ENCODE measurements around the gene CDH23. TPM values are rescaled to one million over a fixed set of nuclear protein-coding genes. Genes with fewer than 3 reads are reported as not detected.
A peak's percentile ranks its signal among the peaks of the same experiment; 100 is the strongest.

The CDH23 gene
- total and polyA plus RNA-seq, 9 of the 15 experiments (the other 6 are each of a cell fraction or from before 2014, with no cell fraction given): 0.18 to 1.2 (median 0.47) TPM

- no peak overlapping the region for H3K4me3 ChIP-seq
- ChIA-PET POLR2A (interaction anchor here (0.6 to 0.9 kb wide), 2 partner anchors 21 to 1128 kb away, joined by 3 to 4 read pairs; no protein-coding TSS in a partner anchor), CTCF (ENCODE audit: low intra/inter-chr PET ratio) (no interaction called here)
- intact Hi-C loops (cut with micrococcal nuclease): no loop called here
- ATAC-seq: no peak; the same call in 2 of the 3 replicates
- H3K4me1 ChIP-seq (replicated peaks in 1 of 2; ENCODE audit: control insufficient read depth in 2 of 2, insufficient read depth in 2 of 2, low read length in 2 of 2): peaks cover 13 to 22% of the 10 kb centered on the region in 2 experiments; a peak in 4 of 5 replicates
- H4K20me1 ChIP-seq (replicated peaks; ENCODE audit: control insufficient read depth, insufficient read depth, low read length): 0 out of 2 replicates have a peak, but pooled peaks cover 4% of the 10 kb centered on the region
- WGBS (ENCODE audit: insufficient coverage, low coverage, missing lambda C conversion rate): 12% methylated on average over 10 of the region's 10 CpGs
- TF ChIP-seq, protein P1, sequence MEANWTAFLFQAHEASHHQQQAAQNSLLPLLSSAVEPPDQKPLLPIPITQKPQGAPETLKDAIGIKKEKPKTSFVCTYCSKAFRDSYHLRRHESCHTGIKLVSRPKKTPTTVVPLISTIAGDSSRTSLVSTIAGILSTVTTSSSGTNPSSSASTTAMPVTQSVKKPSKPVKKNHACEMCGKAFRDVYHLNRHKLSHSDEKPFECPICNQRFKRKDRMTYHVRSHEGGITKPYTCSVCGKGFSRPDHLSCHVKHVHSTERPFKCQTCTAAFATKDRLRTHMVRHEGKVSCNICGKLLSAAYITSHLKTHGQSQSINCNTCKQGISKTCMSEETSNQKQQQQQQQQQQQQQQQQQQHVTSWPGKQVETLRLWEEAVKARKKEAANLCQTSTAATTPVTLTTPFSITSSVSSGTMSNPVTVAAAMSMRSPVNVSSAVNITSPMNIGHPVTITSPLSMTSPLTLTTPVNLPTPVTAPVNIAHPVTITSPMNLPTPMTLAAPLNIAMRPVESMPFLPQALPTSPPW (CRISPR knock-in tag; IDR thresholded peaks at IDR 0.05): no peak
- TF ChIP-seq CEBPG (CRISPR knock-in tag; IDR thresholded peaks at IDR 0.05): peak; percentile 49
- no peak for TF ChIP-seq CEBPG (tag; conservative IDR thresholded peaks at IDR 0.05 in 1 of 2, IDR thresholded peaks at IDR 0.05 in 1 of 2)
- in situ Hi-C loops (cut with MboI): no loop called here
- H3K9me1 ChIP-seq (ENCODE audit: control insufficient read depth, insufficient read depth, low read length): no peaks in the 10 kb centered on the region
- BruUV-seq (replicated peaks): no TSS peak
- no peak overlapping the region for H2AFZ ChIP-seq (ENCODE audit: low read depth, low read length)
- peaks cover 19 to 55% of the 10 kb centered on the region in 2 experiments for H3K27me3 ChIP-seq (ENCODE audit: control insufficient read depth in 2 of 2, insufficient read depth in 2 of 2, low read length in 2 of 2)
- no peak for FAIRE-seq
- no peak overlapping the region for H3K9ac ChIP-seq (ENCODE audit: insufficient read depth in 1 of 2, low read depth in 2 of 2, low read length in 2 of 2)
- no peaks in the 10 kb centered on the region for H3K79me2 ChIP-seq (ENCODE audit: control insufficient read depth, insufficient read depth, low read length)
- no peak overlapping the region for H3K4me2 ChIP-seq (ENCODE audit: insufficient read depth, low read length)
- no peaks in the 10 kb centered on the region for H3K9me3 ChIP-seq (replicated peaks; ENCODE audit: control insufficient read depth, insufficient read depth, low read depth, low read length)
- DNase-seq (ENCODE audit: extremely low read depth in 1 of 4, low spot score in 3 of 4): no peak
- H3K27ac ChIP-seq (ENCODE audit: extremely low read depth, low read depth, low read length): no peak overlapping the region
- no peaks in the 10 kb centered on the region for H3K36me3 ChIP-seq (ENCODE audit: control insufficient read depth, insufficient read depth, low read length)
These were observed 148.3 kb downstream of the CDH23 start for GRCh38 chr10:71545001-71545400.

DNA sequence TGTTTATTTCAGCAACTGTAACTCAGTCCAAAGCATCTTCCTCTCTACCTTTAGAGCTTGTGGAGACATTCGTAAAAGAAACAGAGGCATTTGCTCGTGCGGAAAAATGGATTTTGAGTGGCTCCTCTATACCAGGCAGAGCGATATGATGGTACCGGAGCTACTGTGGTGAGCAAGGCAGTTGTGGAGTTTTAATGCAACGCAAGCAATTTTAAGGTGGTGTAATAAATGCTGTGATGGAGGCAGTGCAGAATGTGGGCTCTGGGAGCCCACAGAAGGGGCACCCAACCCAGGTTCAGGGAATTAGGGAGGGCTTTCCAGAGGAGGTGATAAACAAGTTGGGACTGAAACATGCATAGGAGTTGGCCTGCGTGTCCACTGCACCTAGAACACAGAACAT, 149.5 kb downstream of the CDH23 start:
- CTCF ChIA-PET (ENCODE audit: low intra/inter-chr PET ratio): no interaction called here
- Histone ChIP-seq H3K27ac (ENCODE audit: extremely low read depth, low read depth, low read length) (no peak overlapping the region), H3K9ac (ENCODE audit: insufficient read depth in 1 of 2, low read depth in 2 of 2, low read length in 2 of 2) (no peak overlapping the region), H4K20me1 (replicated peaks; ENCODE audit: control insufficient read depth, insufficient read depth, low read length) (0 out of 2 replicates have a peak, but pooled peaks cover 4% of the 10 kb centered on the region), H3K9me3 (replicated peaks; ENCODE audit: control insufficient read depth, insufficient read depth, low read depth, low read length) (no peaks in the 10 kb centered on the region), H3K4me1 (replicated peaks in 1 of 2; ENCODE audit: control insufficient read depth in 2 of 2, insufficient read depth in 2 of 2, low read length in 2 of 2) (peaks cover 13 to 18% of the 10 kb centered on the region in 2 experiments; a peak in 4 of 5 replicates), H3K27me3 (ENCODE audit: control insufficient read depth in 2 of 2, insufficient read depth in 2 of 2, low read length in 2 of 2) (peaks cover 18 to 43% of the 10 kb centered on the region in 2 experiments), H3K9me1 (ENCODE audit: control insufficient read depth, insufficient read depth, low read length) (no peaks in the 10 kb centered on the region), H3K4me2 (ENCODE audit: insufficient read depth, low read length) (no peak overlapping the region), H3K36me3 (ENCODE audit: control insufficient read depth, insufficient read depth, low read length) (no peaks in the 10 kb centered on the region), H3K79me2 (ENCODE audit: control insufficient read depth, insufficient read depth, low read length) (no peaks in the 10 kb centered on the region), H3K4me3 (no peak overlapping the region), H2AFZ (ENCODE audit: low read depth, low read length) (no peak overlapping the region)
- ATAC-seq (no peak), DNase-seq (ENCODE audit: extremely low read depth in 1 of 4, low spot score in 3 of 4) (no peak), FAIRE-seq (no peak)
- POLR2A ChIA-PET: interaction anchor here (0.6 to 1.1 kb wide), 3 partner anchors 8 to 30 kb away, joined by 3 to 4 read pairs (median 3); no protein-coding TSS in a partner anchor
- intact Hi-C loops (cut with micrococcal nuclease): no loop called here
- 13% methylated on average over 7 of the region's 7 CpGs for WGBS (ENCODE audit: insufficient coverage, low coverage, missing lambda C conversion rate)
- in situ Hi-C loops (cut with MboI): no loop called here
- BruUV-seq (replicated peaks): no TSS peak
- TF ChIP-seq MAFF (IDR thresholded peaks at IDR 0.05; ENCODE audit: low read length) (peak; percentile 52; the same call in 1 of the 2 replicates), ZNF316 (IDR thresholded peaks at IDR 0.05) (peak; percentile 79), BCL6 (CRISPR knock-in tag; IDR thresholded peaks at IDR 0.05) (no peak), MAFG (tag; conservative IDR thresholded peaks at IDR 0.05) (peak; percentile 68), ZBED1 (IDR thresholded peaks at IDR 0.05) (no peak), HNRNPH1 (optimal IDR thresholded peaks at IDR 0.05; ENCODE audit: low read depth, low read length) (no peak), HDAC3 (IDR thresholded peaks at IDR 0.05; ENCODE audit: borderline replicate concordance, partially characterized antibody) (no peak), MAFK (IDR thresholded peaks at IDR 0.05; ENCODE audit: low read length) (peak; percentile 60)
- TF ChIP-seq, protein P2, sequence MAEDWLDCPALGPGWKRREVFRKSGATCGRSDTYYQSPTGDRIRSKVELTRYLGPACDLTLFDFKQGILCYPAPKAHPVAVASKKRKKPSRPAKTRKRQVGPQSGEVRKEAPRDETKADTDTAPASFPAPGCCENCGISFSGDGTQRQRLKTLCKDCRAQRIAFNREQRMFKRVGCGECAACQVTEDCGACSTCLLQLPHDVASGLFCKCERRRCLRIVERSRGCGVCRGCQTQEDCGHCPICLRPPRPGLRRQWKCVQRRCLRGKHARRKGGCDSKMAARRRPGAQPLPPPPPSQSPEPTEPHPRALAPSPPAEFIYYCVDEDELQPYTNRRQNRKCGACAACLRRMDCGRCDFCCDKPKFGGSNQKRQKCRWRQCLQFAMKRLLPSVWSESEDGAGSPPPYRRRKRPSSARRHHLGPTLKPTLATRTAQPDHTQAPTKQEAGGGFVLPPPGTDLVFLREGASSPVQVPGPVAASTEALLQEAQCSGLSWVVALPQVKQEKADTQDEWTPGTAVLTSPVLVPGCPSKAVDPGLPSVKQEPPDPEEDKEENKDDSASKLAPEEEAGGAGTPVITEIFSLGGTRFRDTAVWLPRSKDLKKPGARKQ (CRISPR knock-in tag; IDR thresholded peaks at IDR 0.05): no peak
- TF ChIP-seq, protein P3, sequence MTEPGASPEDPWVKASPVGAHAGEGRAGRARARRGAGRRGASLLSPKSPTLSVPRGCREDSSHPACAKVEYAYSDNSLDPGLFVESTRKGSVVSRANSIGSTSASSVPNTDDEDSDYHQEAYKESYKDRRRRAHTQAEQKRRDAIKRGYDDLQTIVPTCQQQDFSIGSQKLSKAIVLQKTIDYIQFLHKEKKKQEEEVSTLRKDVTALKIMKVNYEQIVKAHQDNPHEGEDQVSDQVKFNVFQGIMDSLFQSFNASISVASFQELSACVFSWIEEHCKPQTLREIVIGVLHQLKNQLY (CRISPR knock-in tag; conservative IDR thresholded peaks at IDR 0.05): no peak
